Right lobe of liver (tissue), 4 donors: ENCODE data around the gene SLC9A7.

Experiments
- CTCF ChIP-seq, 4 donors: fragments of 200-600 bp in 3 of 4; fragments of 450-650 bp in 1 of 4; IDR thresholded peaks; one replicate each; pipeline versions ENCODE4 v1.5.1 to v1.8.0; 2016 to 2022; ENCODE audit warnings: antibody characterized with exemption in 4 of 4, mild to moderate bottlenecking in 2 of 4
- POLR2A ChIP-seq: fragments of 450-650 bp; IDR thresholded peaks from one replicate; pipeline ENCODE4 v1.6.1; 2017; ENCODE audit warnings: antibody characterized with exemption, mild to moderate bottlenecking
- donor health status: DM: no; HTN: no; CAD: no.
- donor health status: DM: no; HTN: no; CAD: no.
- donor health status: DM: no; HTN: yes; CAD: no.

- TF ChIP-seq CTCF (IDR thresholded peaks at IDR 0.05) (no peak), POLR2A (no peak)
Observed at GRCh38 chrX:46707274-46707965, 51.5 kb downstream of the SLC9A7 start.
